HEK293T (cell line): ENCODE data around the gene PHF20.

Source experiments
- CTCF ChIA-PET: fragments of 350-600 bp; formaldehyde crosslinking; extraction: SDS; loops from one replicate; lab custom pipeline; 2021; ENCODE audit warnings: antibody characterized with exemption, inconsistent platforms; lab: Yijun Ruan, JAX
- POLR2A ChIA-PET: fragments of 350-600 bp; formaldehyde crosslinking; extraction: SDS; loops from one replicate; lab custom pipeline; 2020; ENCODE audit warnings: antibody characterized with exemption, inconsistent platforms; lab: Yijun Ruan, JAX
- DNase-seq: peaks from one replicate; pipeline ENCODE4 v3.0.0; 2012; ENCODE audit warnings: mixed read lengths; ENCODE audit errors: extremely low spot score
- ARNT ChIP-seq: fragments of 450-650 bp; IDR thresholded peaks from 2 replicates; pipeline ENCODE4 v1.6.1; 2017; ENCODE audit warnings: mild to moderate bottlenecking
- BHLHE40 ChIP-seq: fragments of 450-650 bp; IDR thresholded peaks from 2 replicates; pipeline ENCODE4 v1.6.1; 2016; ENCODE audit warnings: mild to moderate bottlenecking, moderate library complexity, borderline replicate concordance
- CTBP1 ChIP-seq: fragments of 450-650 bp; IDR thresholded peaks from 2 replicates; pipeline ENCODE4 v1.6.1; 2016; ENCODE audit warnings: borderline replicate concordance
- ELF4 ChIP-seq: fragments of 450-650 bp; IDR thresholded peaks from 2 replicates; pipeline ENCODE4 v1.6.1; 2017; ENCODE audit warnings: antibody characterized with exemption
- FOXA1 ChIP-seq: fragments of 450-650 bp; IDR thresholded peaks from 2 replicates; pipeline ENCODE4 v1.6.1; 2016; ENCODE audit warnings: mild to moderate bottlenecking
- FOXK2 ChIP-seq: fragments of 450-650 bp; IDR thresholded peaks from 2 replicates; pipeline ENCODE4 v1.6.1; 2016; ENCODE audit warnings: mild to moderate bottlenecking
- FOXM1 ChIP-seq: fragments of 450-650 bp; IDR thresholded peaks from 2 replicates; pipeline ENCODE4 v1.6.1; 2017; ENCODE audit warnings: mild to moderate bottlenecking, borderline replicate concordance
- HDGF ChIP-seq: fragments of 450-650 bp; IDR thresholded peaks from 2 replicates; pipeline ENCODE4 v1.6.1; 2017; ENCODE audit warnings: antibody characterized with exemption, borderline replicate concordance
- L3MBTL2 ChIP-seq: fragments of 450-650 bp; conservative IDR thresholded peaks from 2 replicates; pipeline ENCODE4 v1.6.1; 2016; ENCODE audit warnings: mild to moderate bottlenecking
- LEF1 ChIP-seq: fragments of 450-650 bp; IDR thresholded peaks from 2 replicates; pipeline ENCODE4 v1.6.1; 2017; ENCODE audit warnings: mild to moderate bottlenecking, borderline replicate concordance
- NFRKB ChIP-seq: fragments of 450-650 bp; IDR thresholded peaks from 2 replicates; pipeline ENCODE4 v1.6.1; 2016; ENCODE audit warnings: mild to moderate bottlenecking, moderate library complexity
- PKNOX1 ChIP-seq: fragments of 450-650 bp; IDR thresholded peaks from 2 replicates; pipeline ENCODE4 v1.6.1; 2016
- SP1 ChIP-seq: fragments of 450-650 bp; IDR thresholded peaks from 2 replicates; pipeline ENCODE4 v1.6.1; 2017
- SUZ12 ChIP-seq: fragments of 450-650 bp; IDR thresholded peaks from 2 replicates; pipeline ENCODE4 v1.6.1; 2016; ENCODE audit warnings: mild to moderate bottlenecking
- TARDBP ChIP-seq: fragments of 450-650 bp; IDR thresholded peaks from 2 replicates; pipeline ENCODE4 v1.6.1; 2016
- ZNF384 ChIP-seq: fragments of 450-650 bp; IDR thresholded peaks from 2 replicates; pipeline ENCODE4 v1.6.1; 2016

The PHF20 gene

GRCh38 chr20:35823147-35823546 lies 51.3 kb downstream of the PHF20 start:
- ChIA-PET POLR2A (interaction anchor here (1.8 kb wide), 1 partner anchor 81 kb away, joined by 5 read pairs; the partner anchor contains the start of gene RBM39), CTCF (no interaction called here)
- no peak for TF ChIP-seq FOXA1
- TF ChIP-seq SP1: no peak
- TF ChIP-seq HDGF: no peak
- TF ChIP-seq L3MBTL2: no peak
- no peak for TF ChIP-seq LEF1
- TF ChIP-seq ARNT: no peak
- TF ChIP-seq ELF4: no peak
- no peak for TF ChIP-seq ZNF384
- TF ChIP-seq BHLHE40: no peak
- no peak for TF ChIP-seq CTBP1
- TF ChIP-seq SUZ12: no peak
- TF ChIP-seq FOXK2: no peak
- TF ChIP-seq NFRKB: no peak
- TF ChIP-seq FOXM1: no peak
- no peak for TF ChIP-seq PKNOX1
- TF ChIP-seq TARDBP: no peak
- DNase-seq: no peak

- ChIA-PET CTCF (no interaction called here), POLR2A (interaction anchor here (1.8 kb wide), 1 partner anchor 82 kb away, joined by 5 read pairs; the partner anchor contains the start of gene RBM39)
- TF ChIP-seq HDGF (no peak), FOXA1 (no peak), SUZ12 (no peak), ZNF384 (no peak), ARNT (no peak), FOXM1 (no peak), FOXK2 (no peak), NFRKB (no peak), TARDBP (no peak), PKNOX1 (no peak), ELF4 (no peak), SP1 (no peak), LEF1 (no peak), BHLHE40 (no peak), L3MBTL2 (no peak)
- DNase-seq: no peak
These were observed 52.1 kb downstream of the PHF20 start for GRCh38 chr20:35823937-35824336.

GRCh38 chr20:35826397-35826998 lies 54.7 kb downstream of the PHF20 start:
- ChIA-PET CTCF (no interaction called here), POLR2A (no interaction called here)
- TF ChIP-seq ELF4 (no peak), L3MBTL2 (no peak), BHLHE40 (no peak), NFRKB (no peak), PKNOX1 (no peak), FOXM1 (no peak), SP1 (no peak), TARDBP (no peak), FOXK2 (no peak), ZNF384 (no peak), CTBP1 (no peak), ARNT (no peak), HDGF (no peak), LEF1 (no peak), SUZ12 (no peak), FOXA1 (no peak)
- no peak for DNase-seq

- POLR2A ChIA-PET: no interaction called here
- CTCF ChIA-PET: interaction anchor here (0.7 kb wide), 1 partner anchor 23 kb away, joined by 3 read pairs; no protein-coding TSS in a partner anchor
- no peak for DNase-seq
- TF ChIP-seq SUZ12 (no peak), LEF1 (no peak), FOXK2 (no peak), FOXM1 (no peak), HDGF (no peak), NFRKB (no peak), ZNF384 (no peak), ELF4 (no peak), FOXA1 (no peak), TARDBP (no peak)
These were observed 56.6 kb downstream of the PHF20 start for GRCh38 chr20:35828434-35828833.

- TF ChIP-seq TARDBP (no peak), NFRKB (no peak)
- CTCF ChIA-PET: interaction anchor here (0.7 kb wide), 1 partner anchor 24 kb away, joined by 3 read pairs; no protein-coding TSS in a partner anchor
- DNase-seq: no peak
- POLR2A ChIA-PET: no interaction called here
These were observed 57.1 kb downstream of the PHF20 start for GRCh38 chr20:35828916-35829315.

GRCh38 chr20:35830264-35830663 lies 58.4 kb downstream of the PHF20 start:
- ChIA-PET POLR2A (no interaction called here), CTCF (no interaction called here)
- TF ChIP-seq HDGF: no peak
- no peak for TF ChIP-seq NFRKB
- no peak for DNase-seq

GRCh38 chr20:35831029-35831428 lies 59.2 kb downstream of the PHF20 start:
- TF ChIP-seq SP1 (no peak), CTBP1 (no peak), L3MBTL2 (no peak), FOXA1 (no peak), ARNT (no peak), HDGF (no peak), TARDBP (no peak), LEF1 (no peak), ELF4 (no peak), SUZ12 (no peak), FOXM1 (no peak), FOXK2 (no peak), BHLHE40 (no peak)
- CTCF ChIA-PET: no interaction called here
- no peak for DNase-seq
- POLR2A ChIA-PET: no interaction called here
